Keratinocyte (primary cell): Measurements from ENCODE around the gene IL17REL.

Source experiments
- CTCF ChIP-seq, 3 experiments: IDR thresholded peaks in 1 of 3; conservative IDR thresholded peaks in 1 of 3; optimal IDR thresholded peaks in 1 of 3; 2 replicates in 2 of 3; 3 replicates in 1 of 3; pipeline versions ENCODE3 to v1.5.1; 2011; ENCODE audit warnings: low read length in 3 of 3, mild to moderate bottlenecking in 3 of 3, moderate library complexity in 2 of 3, control low read depth in 1 of 3, inconsistent platforms in 1 of 3; ENCODE audit not compliant: insufficient read depth in 2 of 3; ENCODE audit errors: extremely low read depth in 1 of 3
- EZH2 ChIP-seq: IDR thresholded peaks from one replicate; pipeline ENCODE4 v1.6.1; 2012; ENCODE audit warnings: inconsistent platforms, mild to moderate bottlenecking, low read length, moderate library complexity

GRCh38 chr22:50020606-50021005, 8.0 kb upstream of the IL17REL start:
- TF ChIP-seq CTCF (optimal IDR thresholded peaks at IDR 0.05 in 1 of 3, IDR thresholded peaks at IDR 0.05 in 1 of 3, conservative IDR thresholded peaks at IDR 0.05 in 1 of 3; ENCODE audit: extremely low read depth in 1 of 3, insufficient read depth in 2 of 3, low read length in 3 of 3) (no peak), EZH2 (no peak)
